ENCODE measurements around the gene COMMD9. TPM values are rescaled to one million over a fixed set of nuclear protein-coding genes. Genes with fewer than 3 reads are reported as not detected.

Gene COMMD9
- total and polyA plus RNA-seq, 2 experiments from 2014 or later = 22.4 to 44.1 TPM

DNA sequence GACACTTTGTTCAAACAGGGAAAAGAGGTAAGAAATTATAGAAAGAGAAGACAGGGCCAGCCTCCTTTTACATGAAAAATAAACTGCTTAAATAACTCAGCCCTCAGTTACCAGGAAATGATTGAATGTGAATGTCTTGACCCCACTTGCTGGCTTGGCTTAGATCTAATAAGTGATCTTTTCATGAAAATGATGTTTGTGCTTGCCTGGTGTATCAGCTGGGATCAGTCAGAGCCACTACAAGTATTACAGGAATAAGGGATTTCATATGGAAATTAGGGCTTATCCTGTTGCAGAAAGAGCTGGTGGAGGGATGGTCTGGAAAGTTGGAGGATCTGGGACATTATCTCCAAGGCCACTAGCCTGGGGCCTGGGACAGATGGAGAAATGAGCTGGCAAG is 51.8 kb downstream of the COMMD9 start:
- Mint-ChIP-seq H3K27me3 (ENCODE audit: insufficient read depth, low read depth, poor library complexity) (no peaks in the 10 kb centered on the region), H3K27ac (no peak overlapping the region), H3K4me3 (no peak overlapping the region), H3K36me3 (ENCODE audit: low read depth) (peaks cover 15% of the 10 kb centered on the region; the same call in 1 of the 3 replicates), H3K4me1 (no peaks in the 10 kb centered on the region), H3K9me3 (no peaks in the 10 kb centered on the region; the same call in 2 of the 3 replicates)
- ATAC-seq = no peak
- Histone ChIP-seq H2AFZ (no peak overlapping the region), H3F3A (replicated peaks; ENCODE audit: low read depth) (no peaks in the 10 kb centered on the region), H3K9me2 (ENCODE audit: insufficient read depth) (peaks cover 14% of the 10 kb centered on the region; the same call in 1 of the 2 replicates), H3K27ac (ENCODE audit: low read depth) (no peak overlapping the region), H3K4me3 (no peak overlapping the region), H3K36me3 (ENCODE audit: insufficient read depth) (no peaks in the 10 kb centered on the region), H3K4me2 (no peak overlapping the region), H3K79me2 (replicated peaks; ENCODE audit: insufficient read depth) (no peaks in the 10 kb centered on the region), H3K4me1 (ENCODE audit: insufficient read depth) (no peaks in the 10 kb centered on the region), H4K20me1 (replicated peaks; ENCODE audit: insufficient read depth) (no peaks in the 10 kb centered on the region), H3K27me3 (ENCODE audit: insufficient read depth) (no peaks in the 10 kb centered on the region)
- TF ChIP-seq EZH2phosphoT487 (IDR thresholded peaks at IDR 0.05; ENCODE audit: unreplicated experiment) = no peak
- no peak for TF ChIP-seq STAT1 (IDR thresholded peaks at IDR 0.05; ENCODE audit: unreplicated experiment)
- TF ChIP-seq, protein P1, sequence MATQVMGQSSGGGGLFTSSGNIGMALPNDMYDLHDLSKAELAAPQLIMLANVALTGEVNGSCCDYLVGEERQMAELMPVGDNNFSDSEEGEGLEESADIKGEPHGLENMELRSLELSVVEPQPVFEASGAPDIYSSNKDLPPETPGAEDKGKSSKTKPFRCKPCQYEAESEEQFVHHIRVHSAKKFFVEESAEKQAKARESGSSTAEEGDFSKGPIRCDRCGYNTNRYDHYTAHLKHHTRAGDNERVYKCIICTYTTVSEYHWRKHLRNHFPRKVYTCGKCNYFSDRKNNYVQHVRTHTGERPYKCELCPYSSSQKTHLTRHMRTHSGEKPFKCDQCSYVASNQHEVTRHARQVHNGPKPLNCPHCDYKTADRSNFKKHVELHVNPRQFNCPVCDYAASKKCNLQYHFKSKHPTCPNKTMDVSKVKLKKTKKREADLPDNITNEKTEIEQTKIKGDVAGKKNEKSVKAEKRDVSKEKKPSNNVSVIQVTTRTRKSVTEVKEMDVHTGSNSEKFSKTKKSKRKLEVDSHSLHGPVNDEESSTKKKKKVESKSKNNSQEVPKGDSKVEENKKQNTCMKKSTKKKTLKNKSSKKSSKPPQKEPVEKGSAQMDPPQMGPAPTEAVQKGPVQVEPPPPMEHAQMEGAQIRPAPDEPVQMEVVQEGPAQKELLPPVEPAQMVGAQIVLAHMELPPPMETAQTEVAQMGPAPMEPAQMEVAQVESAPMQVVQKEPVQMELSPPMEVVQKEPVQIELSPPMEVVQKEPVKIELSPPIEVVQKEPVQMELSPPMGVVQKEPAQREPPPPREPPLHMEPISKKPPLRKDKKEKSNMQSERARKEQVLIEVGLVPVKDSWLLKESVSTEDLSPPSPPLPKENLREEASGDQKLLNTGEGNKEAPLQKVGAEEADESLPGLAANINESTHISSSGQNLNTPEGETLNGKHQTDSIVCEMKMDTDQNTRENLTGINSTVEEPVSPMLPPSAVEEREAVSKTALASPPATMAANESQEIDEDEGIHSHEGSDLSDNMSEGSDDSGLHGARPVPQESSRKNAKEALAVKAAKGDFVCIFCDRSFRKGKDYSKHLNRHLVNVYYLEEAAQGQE (IDR thresholded peaks at IDR 0.05; ENCODE audit: unreplicated experiment) = no peak
- TF ChIP-seq ZNF331 (CRISPR knock-in tag; IDR thresholded peaks at IDR 0.05; ENCODE audit: low read depth) = no peak
- TF ChIP-seq POLR2AphosphoS5 (IDR thresholded peaks at IDR 0.05; ENCODE audit: low read depth) = no peak
- TF ChIP-seq, protein P2, sequence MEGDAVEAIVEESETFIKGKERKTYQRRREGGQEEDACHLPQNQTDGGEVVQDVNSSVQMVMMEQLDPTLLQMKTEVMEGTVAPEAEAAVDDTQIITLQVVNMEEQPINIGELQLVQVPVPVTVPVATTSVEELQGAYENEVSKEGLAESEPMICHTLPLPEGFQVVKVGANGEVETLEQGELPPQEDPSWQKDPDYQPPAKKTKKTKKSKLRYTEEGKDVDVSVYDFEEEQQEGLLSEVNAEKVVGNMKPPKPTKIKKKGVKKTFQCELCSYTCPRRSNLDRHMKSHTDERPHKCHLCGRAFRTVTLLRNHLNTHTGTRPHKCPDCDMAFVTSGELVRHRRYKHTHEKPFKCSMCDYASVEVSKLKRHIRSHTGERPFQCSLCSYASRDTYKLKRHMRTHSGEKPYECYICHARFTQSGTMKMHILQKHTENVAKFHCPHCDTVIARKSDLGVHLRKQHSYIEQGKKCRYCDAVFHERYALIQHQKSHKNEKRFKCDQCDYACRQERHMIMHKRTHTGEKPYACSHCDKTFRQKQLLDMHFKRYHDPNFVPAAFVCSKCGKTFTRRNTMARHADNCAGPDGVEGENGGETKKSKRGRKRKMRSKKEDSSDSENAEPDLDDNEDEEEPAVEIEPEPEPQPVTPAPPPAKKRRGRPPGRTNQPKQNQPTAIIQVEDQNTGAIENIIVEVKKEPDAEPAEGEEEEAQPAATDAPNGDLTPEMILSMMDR (conservative IDR thresholded peaks at IDR 0.05; ENCODE audit: low read depth in 2 of 2) = no peak
- TF ChIP-seq, protein P3, sequence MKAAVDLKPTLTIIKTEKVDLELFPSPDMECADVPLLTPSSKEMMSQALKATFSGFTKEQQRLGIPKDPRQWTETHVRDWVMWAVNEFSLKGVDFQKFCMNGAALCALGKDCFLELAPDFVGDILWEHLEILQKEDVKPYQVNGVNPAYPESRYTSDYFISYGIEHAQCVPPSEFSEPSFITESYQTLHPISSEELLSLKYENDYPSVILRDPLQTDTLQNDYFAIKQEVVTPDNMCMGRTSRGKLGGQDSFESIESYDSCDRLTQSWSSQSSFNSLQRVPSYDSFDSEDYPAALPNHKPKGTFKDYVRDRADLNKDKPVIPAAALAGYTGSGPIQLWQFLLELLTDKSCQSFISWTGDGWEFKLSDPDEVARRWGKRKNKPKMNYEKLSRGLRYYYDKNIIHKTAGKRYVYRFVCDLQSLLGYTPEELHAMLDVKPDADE (IDR thresholded peaks at IDR 0.05) = no peak
- TF ChIP-seq CREB1 (CRISPR knock-in tag; IDR thresholded peaks at IDR 0.05; ENCODE audit: low read depth) = no peak
- TF ChIP-seq JUNB (IDR thresholded peaks at IDR 0.05; ENCODE audit: unreplicated experiment) = no peak
- TF ChIP-seq, protein P4, sequence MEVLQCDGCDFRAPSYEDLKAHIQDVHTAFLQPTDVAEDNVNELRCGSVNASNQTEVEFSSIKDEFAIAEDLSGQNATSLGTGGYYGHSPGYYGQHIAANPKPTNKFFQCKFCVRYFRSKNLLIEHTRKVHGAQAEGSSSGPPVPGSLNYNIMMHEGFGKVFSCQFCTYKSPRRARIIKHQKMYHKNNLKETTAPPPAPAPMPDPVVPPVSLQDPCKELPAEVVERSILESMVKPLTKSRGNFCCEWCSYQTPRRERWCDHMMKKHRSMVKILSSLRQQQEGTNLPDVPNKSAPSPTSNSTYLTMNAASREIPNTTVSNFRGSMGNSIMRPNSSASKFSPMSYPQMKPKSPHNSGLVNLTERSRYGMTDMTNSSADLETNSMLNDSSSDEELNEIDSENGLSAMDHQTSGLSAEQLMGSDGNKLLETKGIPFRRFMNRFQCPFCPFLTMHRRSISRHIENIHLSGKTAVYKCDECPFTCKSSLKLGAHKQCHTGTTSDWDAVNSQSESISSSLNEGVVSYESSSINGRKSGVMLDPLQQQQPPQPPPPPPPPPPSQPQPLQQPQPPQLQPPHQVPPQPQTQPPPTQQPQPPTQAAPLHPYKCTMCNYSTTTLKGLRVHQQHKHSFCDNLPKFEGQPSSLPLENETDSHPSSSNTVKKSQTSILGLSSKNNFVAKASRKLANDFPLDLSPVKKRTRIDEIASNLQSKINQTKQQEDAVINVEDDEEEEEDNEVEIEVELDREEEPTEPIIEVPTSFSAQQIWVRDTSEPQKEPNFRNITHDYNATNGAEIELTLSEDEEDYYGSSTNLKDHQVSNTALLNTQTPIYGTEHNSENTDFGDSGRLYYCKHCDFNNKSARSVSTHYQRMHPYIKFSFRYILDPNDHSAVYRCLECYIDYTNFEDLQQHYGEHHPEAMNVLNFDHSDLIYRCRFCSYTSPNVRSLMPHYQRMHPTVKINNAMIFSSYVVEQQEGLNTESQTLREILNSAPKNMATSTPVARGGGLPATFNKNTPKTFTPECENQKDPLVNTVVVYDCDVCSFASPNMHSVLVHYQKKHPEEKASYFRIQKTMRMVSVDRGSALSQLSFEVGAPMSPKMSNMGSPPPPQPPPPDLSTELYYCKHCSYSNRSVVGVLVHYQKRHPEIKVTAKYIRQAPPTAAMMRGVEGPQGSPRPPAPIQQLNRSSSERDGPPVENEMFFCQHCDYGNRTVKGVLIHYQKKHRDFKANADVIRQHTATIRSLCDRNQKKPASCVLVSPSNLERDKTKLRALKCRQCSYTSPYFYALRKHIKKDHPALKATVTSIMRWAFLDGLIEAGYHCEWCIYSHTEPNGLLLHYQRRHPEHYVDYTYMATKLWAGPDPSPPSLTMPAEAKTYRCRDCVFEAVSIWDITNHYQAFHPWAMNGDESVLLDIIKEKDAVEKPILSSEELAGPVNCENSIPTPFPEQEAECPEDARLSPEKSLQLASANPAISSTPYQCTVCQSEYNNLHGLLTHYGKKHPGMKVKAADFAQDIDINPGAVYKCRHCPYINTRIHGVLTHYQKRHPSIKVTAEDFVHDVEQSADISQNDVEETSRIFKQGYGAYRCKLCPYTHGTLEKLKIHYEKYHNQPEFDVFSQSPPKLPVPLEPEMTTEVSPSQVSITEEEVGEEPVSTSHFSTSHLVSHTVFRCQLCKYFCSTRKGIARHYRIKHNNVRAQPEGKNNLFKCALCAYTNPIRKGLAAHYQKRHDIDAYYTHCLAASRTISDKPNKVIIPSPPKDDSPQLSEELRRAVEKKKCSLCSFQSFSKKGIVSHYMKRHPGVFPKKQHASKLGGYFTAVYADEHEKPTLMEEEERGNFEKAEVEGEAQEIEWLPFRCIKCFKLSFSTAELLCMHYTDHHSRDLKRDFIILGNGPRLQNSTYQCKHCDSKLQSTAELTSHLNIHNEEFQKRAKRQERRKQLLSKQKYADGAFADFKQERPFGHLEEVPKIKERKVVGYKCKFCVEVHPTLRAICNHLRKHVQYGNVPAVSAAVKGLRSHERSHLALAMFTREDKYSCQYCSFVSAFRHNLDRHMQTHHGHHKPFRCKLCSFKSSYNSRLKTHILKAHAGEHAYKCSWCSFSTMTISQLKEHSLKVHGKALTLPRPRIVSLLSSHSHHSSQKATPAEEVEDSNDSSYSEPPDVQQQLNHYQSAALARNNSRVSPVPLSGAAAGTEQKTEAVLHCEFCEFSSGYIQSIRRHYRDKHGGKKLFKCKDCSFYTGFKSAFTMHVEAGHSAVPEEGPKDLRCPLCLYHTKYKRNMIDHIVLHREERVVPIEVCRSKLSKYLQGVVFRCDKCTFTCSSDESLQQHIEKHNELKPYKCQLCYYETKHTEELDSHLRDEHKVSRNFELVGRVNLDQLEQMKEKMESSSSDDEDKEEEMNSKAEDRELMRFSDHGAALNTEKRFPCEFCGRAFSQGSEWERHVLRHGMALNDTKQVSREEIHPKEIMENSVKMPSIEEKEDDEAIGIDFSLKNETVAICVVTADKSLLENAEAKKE (CRISPR knock-in tag; IDR thresholded peaks at IDR 0.05) = no peak
- TF ChIP-seq ZNF114 (CRISPR knock-in tag; IDR thresholded peaks at IDR 0.05) = no peak
- TF ChIP-seq NANOG (IDR thresholded peaks at IDR 0.05; ENCODE audit: borderline replicate concordance) = no peak
- TF ChIP-seq EZH2 (IDR thresholded peaks at IDR 0.05; ENCODE audit: low read depth, unreplicated experiment) = no peak
- no peak for DNase-seq (ENCODE audit: low spot score)

Data from GM23338 (cell line).